Raji (cell line): ENCODE results near the gene PXDN.

ENCODE experiments used
- POLR2A ChIP-seq: IDR thresholded peaks from 2 replicates; pipeline ENCODE4 v1.6.1; 2011; ENCODE audit warnings: low read depth, low read length, control low read depth; ENCODE audit not compliant: insufficient read depth

PXDN gene

DNA sequence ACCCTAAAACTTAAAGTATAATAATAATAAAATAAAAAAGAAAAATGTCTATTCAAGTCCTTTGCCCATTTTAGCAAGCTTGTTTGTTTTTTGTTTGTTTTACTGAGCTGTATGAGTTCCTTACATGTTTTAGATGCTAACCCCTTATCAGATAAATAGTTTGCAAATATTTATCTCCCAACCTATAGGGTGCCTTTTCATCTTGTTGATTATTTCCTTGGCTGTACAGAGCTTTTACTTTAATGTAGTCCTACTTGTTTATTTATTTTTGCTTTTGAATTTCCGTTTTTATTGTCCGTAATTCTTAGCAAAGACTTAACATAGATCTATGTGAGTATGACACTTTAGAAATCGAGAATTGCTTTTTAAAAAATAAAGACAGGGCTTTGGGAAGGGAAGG lies 17.8 kb downstream of the PXDN start:
- no peak for TF ChIP-seq POLR2A

DNA sequence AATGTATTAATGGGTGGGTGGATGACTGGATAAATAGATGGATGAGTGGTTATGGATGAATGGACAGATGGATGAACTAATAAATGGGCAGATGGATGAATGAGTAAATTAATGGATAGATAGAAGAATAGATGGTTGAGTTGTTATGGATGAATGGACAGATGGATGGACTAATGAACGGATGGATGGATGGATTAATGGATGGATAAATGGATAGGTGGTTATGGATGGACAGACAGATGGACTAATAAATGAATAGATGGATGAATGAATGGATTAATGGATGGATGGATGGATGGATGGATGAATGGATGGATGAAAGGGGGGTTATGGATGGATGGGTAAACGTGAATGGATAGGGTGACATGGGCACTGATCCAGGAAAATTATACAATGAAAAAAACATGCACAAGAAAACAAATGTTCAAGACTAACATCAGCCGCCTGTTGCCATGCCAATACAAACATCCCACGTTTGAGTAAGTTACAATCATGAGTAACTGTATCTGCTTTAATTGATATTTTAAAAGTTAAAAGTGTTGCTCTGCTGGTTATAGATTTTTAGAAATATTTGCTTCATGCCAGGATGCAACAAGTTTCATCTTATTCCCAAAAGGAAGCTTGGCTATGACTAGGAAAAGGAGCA lies 20.8 kb downstream of the PXDN start:
- no peak for TF ChIP-seq POLR2A

DNA sequence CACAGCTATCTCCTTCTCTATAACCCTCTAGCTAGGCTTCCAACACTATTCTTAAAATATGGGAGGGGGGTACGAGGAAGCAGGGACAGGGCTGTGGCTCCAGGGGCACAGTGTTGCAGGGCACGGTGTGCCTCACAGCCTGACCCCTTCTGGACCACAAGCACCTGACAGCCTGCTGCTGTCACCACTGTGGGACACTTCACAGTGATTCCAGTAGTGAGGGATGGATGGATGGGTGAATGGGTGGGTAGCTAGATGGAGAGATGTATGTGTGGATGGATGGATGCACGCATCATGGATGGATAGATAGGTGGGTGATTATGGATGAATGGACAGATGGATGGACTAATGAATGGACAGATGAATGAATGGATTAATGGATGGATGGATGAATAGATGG lies 21.6 kb downstream of the PXDN start:
- no peak for TF ChIP-seq POLR2A

DNA sequence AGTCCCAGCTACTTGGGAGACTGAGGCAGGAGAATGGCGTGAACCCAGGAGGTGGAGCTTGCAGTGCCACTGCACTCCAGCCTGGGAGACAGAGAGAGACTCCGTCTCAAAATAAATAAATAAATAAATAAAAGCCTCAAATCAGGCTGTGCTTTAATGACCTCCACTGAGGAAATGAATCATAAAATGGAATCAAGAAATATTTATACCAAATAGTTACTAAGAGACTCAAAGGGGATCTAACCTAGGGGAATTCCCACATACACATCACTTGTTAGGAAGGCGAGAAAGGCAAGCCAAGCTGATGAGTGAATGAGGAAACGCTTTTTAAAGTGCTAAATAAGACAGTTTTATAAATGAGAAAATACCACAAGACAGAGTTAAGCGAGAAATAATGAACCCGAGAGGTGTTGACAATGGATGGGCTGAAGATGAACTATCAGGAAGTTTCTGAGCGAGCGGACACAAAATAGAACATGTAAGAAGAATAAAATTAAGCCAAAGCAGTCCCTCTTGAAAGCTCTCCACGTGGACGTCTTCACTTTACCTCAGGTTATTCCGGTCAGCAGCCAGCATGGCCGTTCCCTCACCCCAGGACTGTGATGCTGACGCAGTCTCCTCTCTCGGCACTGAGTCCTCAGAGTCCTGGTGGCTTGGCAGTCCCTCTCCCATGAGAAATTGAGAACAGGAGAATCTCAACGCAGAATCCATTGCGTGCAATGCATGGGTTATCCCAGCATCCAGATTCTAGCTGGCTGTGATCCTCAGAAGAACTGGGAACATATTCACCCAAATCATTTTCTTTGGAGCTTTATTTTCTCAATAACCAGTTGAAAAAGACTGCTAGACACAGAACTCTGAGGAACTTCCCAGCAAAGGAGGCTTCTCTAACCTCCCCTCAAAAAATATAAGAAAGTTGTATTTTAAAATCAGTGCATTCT lies 22.3 kb downstream of the PXDN start:
- TF ChIP-seq POLR2A: no peak

DNA sequence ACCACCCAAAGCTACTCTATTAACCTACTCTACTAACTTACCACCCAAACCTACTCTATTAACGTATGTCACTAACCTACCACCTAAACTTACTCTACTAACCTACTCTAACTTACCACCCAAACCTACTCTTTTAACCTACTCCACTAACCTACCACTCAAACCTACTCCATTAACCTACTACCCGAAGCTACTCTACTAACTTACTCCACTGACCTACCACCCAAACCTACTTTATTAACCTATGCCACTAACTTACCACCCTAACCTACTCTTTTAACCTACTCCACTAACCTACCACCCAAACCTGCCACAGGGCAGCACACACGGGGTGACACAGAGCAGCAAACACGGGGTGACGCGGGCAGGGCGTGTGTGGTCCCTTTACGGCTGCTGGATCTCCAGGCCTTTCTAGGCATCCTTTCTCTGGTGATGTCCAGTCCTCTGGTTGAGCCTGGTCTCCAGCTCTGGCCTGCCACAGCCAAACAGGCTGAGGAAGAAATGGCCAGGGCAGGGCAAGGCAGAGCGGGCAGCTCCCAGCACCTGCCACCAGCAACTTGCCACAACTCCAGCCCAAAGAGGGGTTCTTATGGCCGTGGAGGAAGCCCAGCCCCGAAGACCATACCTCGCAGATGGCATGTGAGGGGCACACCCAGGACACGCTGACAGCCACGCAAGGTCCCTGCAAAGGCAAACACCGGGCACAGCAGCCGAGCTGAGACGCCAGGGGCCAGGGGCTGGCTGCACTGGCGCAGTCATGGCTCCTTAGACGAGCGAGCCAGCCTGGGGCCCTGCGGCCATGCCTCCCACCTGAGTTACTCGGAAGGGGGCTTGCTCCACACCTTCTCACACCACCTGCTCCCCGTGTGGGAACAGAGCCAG lies 25.7 kb downstream of the PXDN start:
- no peak for TF ChIP-seq POLR2A

DNA sequence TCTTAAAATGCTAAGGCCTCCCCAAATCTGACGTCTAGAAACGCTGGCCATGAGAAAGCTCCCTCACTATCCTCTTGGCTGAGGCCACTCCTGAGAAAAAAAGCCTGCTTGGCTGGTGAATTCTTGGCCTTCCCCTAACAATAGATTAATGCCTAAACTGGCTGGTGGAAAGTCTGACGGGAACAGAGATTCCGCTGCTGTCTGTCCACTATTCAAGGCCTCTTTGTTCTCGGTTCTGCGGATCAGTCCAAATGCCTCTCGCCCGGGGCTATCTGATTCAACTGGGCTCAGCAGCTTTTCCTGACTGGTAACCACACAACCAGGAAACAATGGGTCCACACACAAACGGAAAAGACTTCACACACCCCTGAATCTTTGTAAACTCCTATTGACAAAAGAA lies 27.2 kb downstream of the PXDN start:
- no peak for TF ChIP-seq POLR2A

DNA sequence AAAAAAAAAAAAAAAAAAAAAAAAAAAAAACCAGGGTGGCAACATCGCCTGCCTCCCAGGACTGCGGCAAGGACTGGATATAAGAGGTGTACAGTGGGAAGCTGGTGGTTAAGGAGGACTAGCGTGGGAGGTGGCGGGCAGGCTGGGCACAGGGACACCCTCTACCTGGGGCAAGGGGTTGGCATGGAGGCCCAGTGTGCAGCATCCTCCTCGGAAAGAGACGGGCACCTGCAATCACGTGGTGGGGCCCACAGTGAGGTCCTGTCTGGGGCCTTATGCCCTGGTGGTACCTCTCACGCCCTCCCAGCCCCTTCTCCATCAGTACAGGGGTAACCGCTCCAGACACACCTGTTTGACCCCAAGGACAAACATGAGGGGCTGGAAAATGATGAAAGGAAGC lies 27.9 kb downstream of the PXDN start:
- no peak for TF ChIP-seq POLR2A

DNA sequence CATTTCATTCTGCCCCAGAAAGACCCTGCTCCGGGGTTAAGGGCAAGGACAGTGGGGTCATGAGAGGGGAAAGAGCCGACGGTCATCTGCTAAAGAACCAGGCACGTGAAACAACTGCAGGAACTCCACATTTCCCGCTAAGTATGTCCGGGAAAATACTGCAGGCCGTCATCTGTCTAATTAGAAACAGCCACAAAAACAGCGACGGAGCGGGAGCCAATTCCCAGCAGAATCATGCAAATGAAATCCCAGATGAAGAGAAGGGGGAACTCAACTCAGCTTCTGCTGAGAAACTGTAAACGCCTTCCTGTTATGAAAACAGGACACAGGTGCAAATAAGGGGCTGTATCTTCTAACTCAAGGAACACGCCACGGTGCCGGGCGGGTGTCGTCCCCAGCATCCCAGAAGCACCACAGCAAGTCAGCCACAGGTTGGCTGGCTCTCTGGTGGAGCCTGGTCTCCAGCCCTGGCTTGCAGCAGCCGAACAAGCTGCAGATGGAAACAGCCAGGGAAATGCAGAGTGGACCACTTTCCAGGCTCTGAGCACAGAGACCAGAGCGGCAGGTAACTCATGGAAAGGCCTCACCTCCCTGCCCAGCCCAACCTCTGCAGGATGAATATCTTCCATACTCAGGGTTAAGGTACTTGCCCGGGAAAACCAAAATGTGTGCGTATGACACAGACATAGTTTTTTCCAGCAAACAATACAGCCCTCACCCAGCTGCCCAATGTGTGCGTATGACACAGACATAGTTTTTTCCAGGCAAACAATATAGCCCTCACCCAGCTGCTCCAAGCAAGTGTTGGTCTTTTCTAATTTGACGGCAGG lies 28.9 kb downstream of the PXDN start:
- no peak for TF ChIP-seq POLR2A

DNA sequence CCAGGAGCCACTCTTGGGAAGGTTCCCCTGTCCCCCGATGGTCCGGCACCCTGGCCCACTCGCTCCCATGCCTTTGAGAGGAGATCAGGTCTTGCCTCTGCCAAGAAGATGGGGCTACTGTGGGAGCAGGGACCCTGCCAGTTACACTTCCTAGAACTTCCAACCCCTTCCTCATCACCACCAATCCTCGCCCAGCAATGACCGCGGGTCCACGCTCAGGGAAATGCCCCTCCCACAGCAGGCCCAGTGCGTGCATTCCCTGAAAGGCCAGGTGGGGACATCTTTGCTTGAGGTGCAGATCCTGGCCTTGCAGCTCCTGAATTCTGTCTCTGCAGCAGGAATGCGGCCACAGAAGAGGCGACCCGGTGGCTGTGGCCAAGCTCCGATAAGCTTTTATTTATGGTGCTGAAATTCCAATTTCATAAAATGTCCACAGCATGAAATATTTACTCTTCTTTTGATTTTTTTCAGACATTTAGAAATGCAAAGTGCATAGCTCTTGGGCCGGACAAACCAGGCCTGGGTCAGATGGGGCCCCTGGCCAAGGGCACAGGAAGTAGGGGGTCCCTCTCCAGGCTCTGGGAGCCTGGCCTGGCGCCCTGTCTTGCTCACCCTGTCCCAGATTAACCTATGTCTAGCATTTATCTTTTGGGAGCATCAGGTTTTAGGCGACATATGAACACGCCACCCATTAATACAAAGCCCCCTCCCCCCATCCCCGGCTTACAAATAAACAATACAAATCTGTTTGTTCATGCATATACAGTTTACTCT lies 29.8 kb downstream of the PXDN start:
- no peak for TF ChIP-seq POLR2A

DNA sequence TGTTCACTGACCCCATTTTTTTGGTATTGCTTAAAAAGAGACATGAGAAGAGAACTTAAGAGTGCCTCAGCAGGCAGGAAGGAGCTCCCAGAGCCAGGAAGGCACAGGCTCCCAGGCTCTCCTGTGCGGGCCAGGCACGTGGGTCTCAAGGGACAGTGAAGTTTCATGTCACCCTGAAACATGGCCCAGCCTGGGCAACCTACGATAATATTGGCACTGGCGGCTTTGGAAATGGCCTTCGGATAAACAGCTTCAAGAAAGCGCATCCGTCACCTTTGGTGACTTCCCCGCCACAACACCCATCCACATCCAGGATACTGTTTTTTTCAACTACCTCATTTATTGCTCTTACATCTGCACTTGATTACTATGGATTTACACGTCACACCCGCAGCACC lies 30.5 kb downstream of the PXDN start:
- no peak for TF ChIP-seq POLR2A

DNA sequence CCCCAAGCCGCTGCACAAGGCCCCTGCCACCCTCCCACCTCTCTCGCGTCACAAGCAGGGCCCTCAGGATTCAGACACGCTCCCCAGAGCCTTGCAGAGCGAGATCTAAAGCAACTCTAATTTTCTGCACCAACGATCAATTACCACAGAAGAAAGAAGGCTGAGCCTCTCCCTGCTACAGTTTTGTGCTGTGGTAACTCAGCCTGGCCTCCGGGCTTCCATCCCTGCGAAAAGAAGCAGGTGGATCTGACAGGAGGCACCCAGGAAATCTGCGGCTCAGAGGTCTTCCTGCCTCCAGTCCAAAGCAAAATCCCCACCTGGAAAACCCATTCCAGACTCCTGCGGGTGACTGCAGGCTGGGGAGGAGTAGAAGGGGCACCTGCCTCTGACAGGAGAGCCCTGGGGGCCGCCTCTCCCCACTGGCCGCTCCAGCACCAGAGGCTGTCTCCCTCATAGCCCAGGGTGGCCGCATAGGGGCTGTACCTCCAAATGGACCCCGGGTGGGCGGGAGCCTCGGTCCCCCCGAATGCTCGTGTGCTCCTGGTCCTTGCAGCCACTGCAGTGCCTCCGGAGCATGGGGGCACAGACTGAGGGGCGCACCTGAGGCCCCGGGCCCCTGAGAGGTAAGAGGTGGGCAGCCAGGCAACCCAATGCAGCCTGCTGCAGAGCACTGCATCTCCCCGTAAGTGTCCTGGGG lies 31.0 kb downstream of the PXDN start:
- no peak for TF ChIP-seq POLR2A

DNA sequence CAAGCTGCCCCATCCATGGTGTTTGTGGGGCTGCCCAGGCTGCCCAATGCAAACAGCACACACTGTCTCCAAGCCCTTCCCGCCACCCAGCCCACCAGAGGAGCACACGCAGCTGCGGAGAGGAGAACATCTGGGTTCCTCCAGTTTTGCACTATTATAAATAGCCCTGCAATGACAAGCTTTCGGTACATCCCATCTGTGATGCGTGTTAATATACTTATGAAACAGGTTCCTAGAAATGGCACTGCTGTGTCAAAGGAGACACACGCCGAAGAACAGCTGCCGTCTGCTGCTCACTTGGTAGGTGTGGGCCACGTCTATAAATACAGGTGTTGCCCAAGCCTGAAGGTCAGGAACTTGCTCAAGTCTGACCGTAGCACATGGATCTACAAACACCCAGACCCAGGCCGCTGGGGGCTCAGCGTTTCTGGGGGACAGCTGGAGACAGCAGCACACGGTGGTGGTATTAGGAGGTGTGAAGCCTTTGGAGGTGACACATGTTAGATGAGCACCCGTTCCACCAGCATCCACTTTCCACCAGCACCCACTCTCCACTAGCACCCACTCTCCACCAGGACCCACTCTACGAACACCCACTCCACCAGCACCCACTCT lies 34.3 kb downstream of the PXDN start:
- TF ChIP-seq POLR2A: no peak

DNA sequence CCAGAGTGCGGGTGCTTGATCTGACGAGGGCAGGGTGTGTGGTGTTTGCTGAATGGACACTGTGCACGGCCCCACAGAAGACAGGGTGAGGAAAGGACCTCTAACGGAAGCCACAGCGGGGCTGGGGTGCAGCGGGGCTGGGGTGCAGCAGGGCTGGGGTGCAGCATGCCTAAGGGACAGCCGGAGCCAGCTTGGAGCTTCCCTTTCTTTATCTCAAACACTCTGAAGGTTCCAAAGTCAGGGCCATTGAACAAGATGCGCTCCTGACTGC lies 35.0 kb downstream of the PXDN start:
- no peak for TF ChIP-seq POLR2A
